ENCODE data around the gene CAPN3. TPM values are rescaled to one million over a fixed set of nuclear protein-coding genes. Genes with fewer than 3 reads are reported as not detected.

CAPN3 gene
- total RNA-seq, 3 donors from 2014 or later = 11.6 to 21.5 (median 16.1) TPM

DNA sequence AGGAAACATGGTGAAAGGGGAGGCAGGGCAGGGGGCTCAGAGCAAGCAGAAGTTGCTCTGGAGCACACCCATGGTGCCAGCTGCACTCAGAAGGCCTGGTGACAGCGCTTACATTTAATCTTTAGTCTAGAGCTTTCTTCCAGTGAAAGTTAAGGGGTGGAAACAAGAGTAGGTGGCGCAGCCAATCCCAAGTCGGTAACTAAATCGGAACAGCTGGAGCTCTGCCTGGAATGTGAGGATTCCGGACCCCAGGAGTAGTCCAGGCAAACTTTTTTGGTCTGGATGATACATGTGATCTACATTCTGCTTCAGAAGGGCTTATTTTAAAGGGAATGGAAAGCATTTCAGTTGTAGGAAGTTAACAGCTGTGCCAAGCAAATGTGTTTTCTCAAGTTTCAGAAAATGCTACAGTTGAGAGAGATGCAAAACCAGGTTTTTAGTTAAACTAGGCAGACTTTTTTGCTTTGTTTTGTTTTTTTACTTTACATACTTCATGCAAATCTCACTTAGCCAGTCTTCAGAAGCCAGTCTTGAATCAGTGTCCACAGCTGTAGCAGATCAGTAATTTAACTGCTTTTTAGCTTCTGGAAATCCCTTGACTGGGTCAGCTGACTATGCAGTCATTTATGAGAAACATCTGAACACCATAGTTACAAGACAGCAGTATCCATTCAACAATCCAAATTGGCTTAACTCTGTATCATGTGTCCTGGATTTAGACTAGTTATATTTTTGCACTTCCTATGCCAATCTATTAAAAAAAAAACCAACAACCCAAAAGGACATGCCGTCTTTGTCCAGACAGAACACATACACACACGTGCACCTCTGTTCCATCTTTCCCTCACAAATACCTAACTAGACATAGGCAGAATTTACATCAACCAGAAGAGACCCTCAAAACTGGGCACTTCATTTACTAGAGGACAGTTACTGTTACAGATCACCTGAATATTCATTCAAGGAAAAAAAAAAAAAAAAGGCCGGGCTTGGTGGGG is 98.4 kb downstream of the CAPN3 start:
- Histone ChIP-seq H3K4me3 (no peak overlapping the region), H3K4me1 (ENCODE audit: low read depth) (no peaks in the 10 kb centered on the region), H3K9me3 (no peaks in the 10 kb centered on the region), H3K36me3 (ENCODE audit: low read depth) (no peaks in the 10 kb centered on the region)
- no peak for TF ChIP-seq CTCF (IDR thresholded peaks at IDR 0.05)
- intact Hi-C loops (cut with DNase I, micrococcal nuclease) = no loop called here
- peak in 2 of 3 donors; percentile 28 to 46 for DNase-seq
- peak; percentile 68 for ATAC-seq

DNA sequence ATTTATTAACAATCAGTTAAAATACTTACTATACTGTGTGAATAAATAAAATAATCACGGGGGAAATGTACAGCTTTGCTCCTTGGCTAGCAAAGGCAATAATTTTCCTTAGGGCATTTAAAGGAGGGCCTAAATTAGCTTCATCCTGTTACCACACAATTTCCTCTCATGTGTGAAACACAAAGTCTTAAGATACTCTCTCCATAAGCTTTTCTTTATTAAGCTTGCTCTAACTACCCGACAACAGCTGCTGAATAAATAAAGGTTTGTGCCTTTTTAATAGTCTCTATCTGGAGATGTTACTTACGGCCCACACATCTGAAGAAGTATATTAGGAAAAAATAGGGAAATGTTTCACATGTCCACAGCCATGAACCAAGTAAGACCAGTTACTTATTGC is 102.0 kb downstream of the CAPN3 start:
- DNase-seq = no peak
- intact Hi-C loops (cut with DNase I, micrococcal nuclease) = no loop called here
- TF ChIP-seq CTCF (IDR thresholded peaks at IDR 0.05) = no peak
- H3K4me1 ChIP-seq (ENCODE audit: low read depth) = no peaks in the 10 kb centered on the region
- no peak for ATAC-seq
- H3K4me3 ChIP-seq = no peak overlapping the region
- H3K9me3 ChIP-seq = no peaks in the 10 kb centered on the region
- H3K36me3 ChIP-seq (ENCODE audit: low read depth) = no peaks in the 10 kb centered on the region

Other genes with a start within 250 kb of the CAPN3 start
- 10 to 100 TPM; 23.4 to 66.9 (median 41.2) TPM for gene PLA2G4F, start 202.9 kb upstream of the CAPN3 start, total RNA-seq
- 10 to 100 TPM; 49.6 to 74.3 (median 66.7) TPM for gene VPS39, start 151.2 kb upstream of the CAPN3 start, total RNA-seq
- 10 to 100 TPM; 41.9 to 51.6 (median 51.3) TPM for gene GANC, start 86.3 kb upstream of the CAPN3 start, total RNA-seq
- 10 to 100 TPM; 64.2 to 96.7 (median 93.6) TPM for gene TMEM87A, start 86.1 kb upstream of the CAPN3 start, total RNA-seq
- 10 to 100 TPM; 40.0 to 94.9 (median 45.8) TPM for gene ZNF106, start 131.6 kb downstream of the CAPN3 start, total RNA-seq
- 10 to 100 TPM; 65.3 to 97.9 (median 90.3) TPM for gene SNAP23, start 136.1 kb downstream of the CAPN3 start, total RNA-seq
- gene LRRC57, start 189.3 kb downstream of the CAPN3 start, total RNA-seq = 10 to 100 TPM; 24.1 to 30.9 (median 26.6) TPM
- 10 to 100 TPM; 11.7 to 16.5 (median 13.4) TPM for gene HAUS2, start 189.3 kb downstream of the CAPN3 start, total RNA-seq
- 10 to 100 TPM in 1 of 3 donors, 1 to 10 TPM in 2; 6.1 to 42.8 (median 8.5) TPM for gene STARD9, start 216.1 kb downstream of the CAPN3 start, total RNA-seq

All from mucosa of descending colon (tissue), 3 donors.